Left lung (tissue), 14 donors: ENCODE data around the gene KCNK5. TPM values are rescaled to one million over a fixed set of nuclear protein-coding genes. Genes with fewer than 3 reads are reported as not detected.

Experiments
- ATAC-seq: fragments of 200-7000 bp; cut with Tn5 transposase; one replicate; pipeline ENCODE4 v1.9.1; 2020; ENCODE audit warnings: moderate library complexity
- DNase-seq, 4 donors: peaks; one replicate each; pipeline ENCODE4 v3.0.0-alpha.2; 2013 to 2020
- H3K27ac ChIP-seq, 2 donors: fragments of 200-600 bp; sonication (generic) in 1 of 2; one replicate each; pipeline versions ENCODE4 v1.5.0 to v1.8.0; 2020 to 2021
- H3K27me3 ChIP-seq, 2 donors: fragments of 200-600 bp; sonication (generic) in 1 of 2; one replicate each; pipeline versions ENCODE4 v1.5.0 to v1.8.0; 2020 to 2021
- H3K36me3 ChIP-seq, 2 donors: fragments of 200-600 bp; sonication (generic) in 1 of 2; one replicate each; pipeline versions ENCODE4 v1.5.0 to v1.8.0; 2020 to 2021
- H3K4me1 ChIP-seq, 2 donors: fragments of 200-600 bp; one replicate each; pipeline ENCODE4 v1.8.0; 2021
- H3K4me3 ChIP-seq, 2 donors: fragments of 200-600 bp; sonication (generic) in 1 of 2; one replicate each; pipeline versions ENCODE4 v1.5.0 to v1.8.0; 2020 to 2021; ENCODE audit warnings: mild to moderate bottlenecking in 1 of 2
- H3K9me3 ChIP-seq, 2 donors: fragments of 200-600 bp; sonication (generic) in 1 of 2; one replicate each; pipeline versions ENCODE4 v1.5.0 to v1.8.0; 2020 to 2021
- intact Hi-C, 2 donors: fragments of 100-400 bp; cut with DNase I; formaldehyde crosslinking; loops; one replicate each; pipeline versions ENCODE4 v1.11.2 to v1.14.2; 2022
- long read RNA-seq, 12 donors: library from polyadenylated mRNA in 2 of 12; unstranded in 2 of 12; transcript quantifications; one replicate each; pipeline ENCODE4 v2.0.0 and lab custom pipeline, GENCODE V29; 2019 to 2026
- polyA plus RNA-seq, 6 donors: library from polyadenylated mRNA; unstranded; fragments of 120-200 nt; gene quantifications; one replicate each; pipeline ENCODE4 v1.2.1, GENCODE V29; 2013; ENCODE audit not compliant: insufficient read length in 6 of 6
- total RNA-seq, 2 donors: library from RNA; stranded (reverse); fragmentation: NEBNext Ultra II Directional; extraction: Animal tissue kit (Norgen Biotek cat#: 25700); gene quantifications; one replicate each; pipeline ENCODE4 v1.2.1, GENCODE V29; 2021
- TF ChIP-seq, protein P1 (sequence below), 2 donors: fragments of 200-600 bp; sonication (generic) in 1 of 2; IDR thresholded peaks; one replicate each; pipeline versions ENCODE4 v1.5.0 to v1.8.0; 2021; ENCODE audit warnings: antibody characterized with exemption in 2 of 2
- donor health status: DM: no; HTN: yes; CAD: no.
- donor health status: DM: no; HTN: no; CAD: no.

The KCNK5 gene, protein sequence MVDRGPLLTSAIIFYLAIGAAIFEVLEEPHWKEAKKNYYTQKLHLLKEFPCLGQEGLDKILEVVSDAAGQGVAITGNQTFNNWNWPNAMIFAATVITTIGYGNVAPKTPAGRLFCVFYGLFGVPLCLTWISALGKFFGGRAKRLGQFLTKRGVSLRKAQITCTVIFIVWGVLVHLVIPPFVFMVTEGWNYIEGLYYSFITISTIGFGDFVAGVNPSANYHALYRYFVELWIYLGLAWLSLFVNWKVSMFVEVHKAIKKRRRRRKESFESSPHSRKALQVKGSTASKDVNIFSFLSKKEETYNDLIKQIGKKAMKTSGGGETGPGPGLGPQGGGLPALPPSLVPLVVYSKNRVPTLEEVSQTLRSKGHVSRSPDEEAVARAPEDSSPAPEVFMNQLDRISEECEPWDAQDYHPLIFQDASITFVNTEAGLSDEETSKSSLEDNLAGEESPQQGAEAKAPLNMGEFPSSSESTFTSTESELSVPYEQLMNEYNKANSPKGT
- total RNA-seq (10 to 100 TPM; 12.6 to 14.5 TPM), polyA plus RNA-seq (10 to 100 TPM; 22.3 to 26.4 (median 24.5) TPM)
- long read RNA-seq, donor 1, partial matches to known transcripts: 11 of 15 reads
- long read RNA-seq, donor 1, other reads (novel, unspliced or antisense): 0 of 15 reads
- long read RNA-seq, donor 2, partial matches to known transcripts: 0 of 4 reads
- long read RNA-seq, donor 2, other reads (novel, unspliced or antisense): 0 of 4 reads
- long read RNA-seq, donor 3, partial matches to known transcripts: 0 of 3 reads
- long read RNA-seq, donor 3, other reads (novel, unspliced or antisense): 0 of 3 reads
- long read RNA-seq, donor 4, partial matches to known transcripts: 0 of 3 reads
- long read RNA-seq, donor 4, other reads (novel, unspliced or antisense): 3 of 3 reads
- long read RNA-seq, donor 5, partial matches to known transcripts: 0 of 1 reads
- long read RNA-seq, donor 5, other reads (novel, unspliced or antisense): 0 of 1 reads
- long read RNA-seq, donor 6, transcript KCNK5-201 (5 exons, 3,756 nt): major isoform, 5 of 5 reads
- long read RNA-seq, donor 6, partial matches to known transcripts: 0 of 5 reads
- long read RNA-seq, donor 6, other reads (novel, unspliced or antisense): 0 of 5 reads
- long read RNA-seq, donor 7, partial matches to known transcripts: 0 of 2 reads
- long read RNA-seq, donor 7, other reads (novel, unspliced or antisense): 0 of 2 reads
- long read RNA-seq, donor 8, partial matches to known transcripts: 14 of 18 reads
- long read RNA-seq, donor 8, other reads (novel, unspliced or antisense): 0 of 18 reads
- long read RNA-seq, donor 9: 0 reads
- long read RNA-seq, donor 10, partial matches to known transcripts: 0 of 1 reads
- long read RNA-seq, donor 10, other reads (novel, unspliced or antisense): 1 of 1 reads
- long read RNA-seq, donor 11: 0 reads
- long read RNA-seq, donor 12, partial matches to known transcripts: 7 of 8 reads
- long read RNA-seq, donor 12, other reads (novel, unspliced or antisense): 0 of 8 reads

DNA sequence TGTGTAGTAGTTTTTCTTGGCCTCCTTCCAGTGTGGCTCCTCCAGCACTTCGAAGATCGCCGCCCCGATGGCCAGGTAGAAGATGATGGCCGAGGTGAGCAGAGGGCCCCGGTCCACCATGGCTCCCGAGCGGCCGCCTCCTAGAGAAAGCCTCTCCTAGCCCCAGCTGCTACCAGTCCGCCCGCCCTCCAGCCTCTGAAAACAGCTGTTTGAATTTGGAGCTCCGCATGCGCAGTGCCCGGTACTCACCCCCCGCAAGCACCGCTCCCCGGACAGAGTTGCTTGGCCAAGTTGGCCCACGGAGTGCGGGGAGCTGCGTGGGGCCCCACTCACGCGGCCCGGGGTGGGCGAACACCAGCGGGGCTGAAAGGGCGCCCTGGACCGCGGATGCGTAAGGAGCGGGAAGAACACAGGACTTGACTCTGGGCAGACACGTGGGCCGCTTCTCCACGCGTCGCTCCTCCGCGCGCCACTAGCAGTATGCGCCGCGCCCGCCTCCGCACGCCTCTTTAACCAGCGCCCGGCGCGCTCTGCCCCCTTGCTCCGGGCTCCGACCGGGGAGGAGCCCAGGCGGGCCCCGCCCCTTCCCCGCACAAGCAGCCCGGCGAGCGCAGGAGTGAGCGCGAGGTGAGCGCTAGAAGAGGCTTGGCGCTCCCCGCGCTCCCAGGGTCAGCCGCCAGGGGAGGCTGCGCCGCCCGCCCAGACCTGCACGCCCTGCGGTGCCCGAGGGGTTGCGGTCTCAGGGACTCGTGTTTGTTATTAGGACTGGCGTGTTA, at the start of gene KCNK5:
Gene KCNK5 (minus strand): TSS at position 484 of the 776 bp plus-strand sequence. CDS start 364 bp downstream, at position 120.
- H3K4me1 ChIP-seq: peaks cover 18 to 53% of the 10 kb centered on the region in 2 donors
- peak; percentile 66 to 99 (median 86) for DNase-seq
- no peaks in the 10 kb centered on the region for H3K36me3 ChIP-seq
- peaks cover 0 to 26% of the 10 kb centered on the region in 2 donors for H3K27me3 ChIP-seq
- intact Hi-C loops: no loop called here
- peak; percentile 93 for ATAC-seq
- peak within 1 kb of the TSS; percentile 51 to 63 for H3K4me3 ChIP-seq
- peak within 1 kb of the TSS; percentile 19 to 70 for H3K27ac ChIP-seq
- TF ChIP-seq, protein P1, sequence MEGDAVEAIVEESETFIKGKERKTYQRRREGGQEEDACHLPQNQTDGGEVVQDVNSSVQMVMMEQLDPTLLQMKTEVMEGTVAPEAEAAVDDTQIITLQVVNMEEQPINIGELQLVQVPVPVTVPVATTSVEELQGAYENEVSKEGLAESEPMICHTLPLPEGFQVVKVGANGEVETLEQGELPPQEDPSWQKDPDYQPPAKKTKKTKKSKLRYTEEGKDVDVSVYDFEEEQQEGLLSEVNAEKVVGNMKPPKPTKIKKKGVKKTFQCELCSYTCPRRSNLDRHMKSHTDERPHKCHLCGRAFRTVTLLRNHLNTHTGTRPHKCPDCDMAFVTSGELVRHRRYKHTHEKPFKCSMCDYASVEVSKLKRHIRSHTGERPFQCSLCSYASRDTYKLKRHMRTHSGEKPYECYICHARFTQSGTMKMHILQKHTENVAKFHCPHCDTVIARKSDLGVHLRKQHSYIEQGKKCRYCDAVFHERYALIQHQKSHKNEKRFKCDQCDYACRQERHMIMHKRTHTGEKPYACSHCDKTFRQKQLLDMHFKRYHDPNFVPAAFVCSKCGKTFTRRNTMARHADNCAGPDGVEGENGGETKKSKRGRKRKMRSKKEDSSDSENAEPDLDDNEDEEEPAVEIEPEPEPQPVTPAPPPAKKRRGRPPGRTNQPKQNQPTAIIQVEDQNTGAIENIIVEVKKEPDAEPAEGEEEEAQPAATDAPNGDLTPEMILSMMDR (IDR thresholded peaks at IDR 0.05): peak; percentile 55 to 80
- no peaks in the 10 kb centered on the region for H3K9me3 ChIP-seq

DNA sequence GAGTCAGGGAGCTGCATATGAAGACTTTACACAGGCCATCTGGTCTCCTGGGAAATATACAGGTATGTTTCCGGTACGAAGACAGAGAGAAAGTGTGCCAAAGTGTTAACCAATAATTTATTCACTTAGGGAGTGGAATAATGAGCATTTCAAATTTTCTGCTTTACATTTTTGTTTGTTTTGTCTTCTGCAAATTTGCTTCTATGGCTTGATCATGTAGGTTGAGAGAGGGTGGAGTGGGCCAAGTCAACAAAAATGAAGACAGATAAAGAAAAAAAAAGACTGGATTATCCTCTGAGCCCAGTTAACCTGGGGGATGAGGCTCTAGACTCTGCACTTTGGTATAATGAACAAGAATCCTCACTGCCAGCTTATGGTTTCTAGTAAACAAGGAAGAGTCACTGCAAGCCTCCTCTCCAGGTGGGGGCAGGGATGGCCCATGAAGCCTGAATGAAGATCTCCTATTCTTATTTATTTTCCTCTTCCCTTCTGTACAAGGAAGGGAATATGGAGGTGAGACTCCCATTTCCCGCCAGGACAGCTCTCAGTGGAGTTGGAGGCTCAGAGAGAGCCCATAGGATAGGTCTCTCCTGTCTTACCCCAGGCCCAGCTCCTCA, 47.2 kb upstream of the KCNK5 start:
- no peaks in the 10 kb centered on the region for H3K4me1 ChIP-seq
- DNase-seq (no peak), ATAC-seq (no peak)
- H3K4me3 ChIP-seq: no peak overlapping the region
- no peaks in the 10 kb centered on the region for H3K9me3 ChIP-seq
- H3K27me3 ChIP-seq: no peaks in the 10 kb centered on the region
- intact Hi-C loops: no loop called here
- no peak overlapping the region for H3K27ac ChIP-seq
- no peaks in the 10 kb centered on the region for H3K36me3 ChIP-seq
- TF ChIP-seq, protein P1 (IDR thresholded peaks at IDR 0.05): no peak

DNA sequence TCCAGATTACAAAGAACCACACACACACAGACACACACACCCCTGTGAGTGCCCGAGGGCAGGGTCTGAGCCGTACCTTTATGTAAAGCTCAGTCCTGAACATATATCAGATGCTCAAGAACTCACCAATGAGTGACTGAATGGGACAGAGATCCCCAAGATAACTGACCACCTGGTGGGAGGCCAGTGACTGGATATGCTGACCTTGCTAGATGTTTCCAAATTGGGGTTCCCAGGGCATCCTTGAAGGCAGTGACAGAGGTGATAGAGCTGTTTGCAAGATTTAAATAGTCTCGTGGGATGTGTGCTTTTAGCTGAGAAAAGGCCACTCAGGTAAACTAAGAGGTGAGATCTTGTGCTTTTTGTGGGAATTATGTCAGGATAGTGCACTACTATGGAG, 45.6 kb upstream of the KCNK5 start:
- TF ChIP-seq, protein P1 (IDR thresholded peaks at IDR 0.05): no peak
- Histone ChIP-seq H3K27ac (no peak overlapping the region), H3K27me3 (no peaks in the 10 kb centered on the region), H3K36me3 (no peaks in the 10 kb centered on the region), H3K9me3 (no peaks in the 10 kb centered on the region), H3K4me3 (no peak overlapping the region), H3K4me1 (no peaks in the 10 kb centered on the region)
- DNase-seq (no peak), ATAC-seq (no peak)
- intact Hi-C loops: no loop called here

DNA sequence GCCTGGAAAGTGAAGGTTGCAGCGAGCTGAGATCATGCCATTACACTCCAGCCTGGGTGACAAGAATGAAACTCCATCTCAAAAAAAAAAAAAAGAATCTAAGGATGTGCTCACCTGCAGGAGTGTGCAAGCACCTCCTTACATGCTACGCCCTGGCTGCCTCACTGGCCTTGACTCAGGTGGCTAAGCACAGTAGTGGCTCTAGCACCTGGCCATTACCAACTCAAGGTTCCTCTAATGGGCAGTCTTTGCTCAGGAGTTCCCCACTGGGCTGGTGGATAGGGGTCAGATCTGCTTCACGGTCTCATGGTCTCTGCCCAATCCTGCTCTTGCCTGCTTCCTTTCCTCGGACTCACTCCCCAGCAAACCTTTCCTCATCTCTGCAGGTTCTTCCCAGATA, 45.2 kb upstream of the KCNK5 start:
- intact Hi-C loops: no loop called here
- Histone ChIP-seq H3K4me3 (no peak overlapping the region), H3K36me3 (no peaks in the 10 kb centered on the region), H3K9me3 (no peaks in the 10 kb centered on the region), H3K27ac (no peak overlapping the region), H3K27me3 (no peaks in the 10 kb centered on the region), H3K4me1 (no peaks in the 10 kb centered on the region)
- DNase-seq (no peak), ATAC-seq (no peak)
- TF ChIP-seq, protein P1 (IDR thresholded peaks at IDR 0.05): no peak
